MM.1S (cell line): Measurements from ENCODE around the gene KCNMA1.

Experiments used
- EZH2 ChIP-seq: fragments of 300-600 bp; sonication (generic); optimal IDR thresholded peaks from 2 replicates; pipeline ENCODE3; 2017; ENCODE audit warnings: low read depth, mild to moderate bottlenecking, antibody characterized with exemption, low read length, mixed read lengths
- EZH2phosphoT487 ChIP-seq: fragments of 300-600 bp; sonication (generic); IDR thresholded peaks from 2 replicates; pipeline ENCODE4 v1.6.1; 2018; ENCODE audit warnings: antibody characterized with exemption, low read length
- TF ChIP-seq, protein P1 (sequence below): fragments of 300-600 bp; sonication (generic); IDR thresholded peaks from 2 replicates; pipeline ENCODE4 v1.5.1; 2016; ENCODE audit warnings: antibody characterized with exemption, low read length, mixed read lengths

DNA sequence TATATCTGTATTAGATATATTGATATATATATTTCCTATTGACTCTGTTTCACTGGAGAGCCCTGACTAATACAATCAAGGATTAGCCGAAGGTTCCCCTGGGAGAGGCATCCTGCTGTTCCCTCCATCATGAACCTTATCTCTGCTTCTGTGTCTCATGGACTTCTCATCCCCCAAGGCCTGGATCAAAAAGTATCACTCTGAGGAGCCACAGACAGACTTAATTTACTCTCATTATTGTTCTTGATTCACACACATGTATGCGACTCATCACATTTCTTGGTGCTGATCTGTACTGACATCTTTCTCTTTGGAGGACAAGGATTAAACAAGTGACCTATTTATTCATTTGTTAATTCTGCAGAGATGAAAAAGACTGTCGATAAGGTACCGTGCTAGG is 550.2 kb downstream of the KCNMA1 start:
- TF ChIP-seq, protein P1, sequence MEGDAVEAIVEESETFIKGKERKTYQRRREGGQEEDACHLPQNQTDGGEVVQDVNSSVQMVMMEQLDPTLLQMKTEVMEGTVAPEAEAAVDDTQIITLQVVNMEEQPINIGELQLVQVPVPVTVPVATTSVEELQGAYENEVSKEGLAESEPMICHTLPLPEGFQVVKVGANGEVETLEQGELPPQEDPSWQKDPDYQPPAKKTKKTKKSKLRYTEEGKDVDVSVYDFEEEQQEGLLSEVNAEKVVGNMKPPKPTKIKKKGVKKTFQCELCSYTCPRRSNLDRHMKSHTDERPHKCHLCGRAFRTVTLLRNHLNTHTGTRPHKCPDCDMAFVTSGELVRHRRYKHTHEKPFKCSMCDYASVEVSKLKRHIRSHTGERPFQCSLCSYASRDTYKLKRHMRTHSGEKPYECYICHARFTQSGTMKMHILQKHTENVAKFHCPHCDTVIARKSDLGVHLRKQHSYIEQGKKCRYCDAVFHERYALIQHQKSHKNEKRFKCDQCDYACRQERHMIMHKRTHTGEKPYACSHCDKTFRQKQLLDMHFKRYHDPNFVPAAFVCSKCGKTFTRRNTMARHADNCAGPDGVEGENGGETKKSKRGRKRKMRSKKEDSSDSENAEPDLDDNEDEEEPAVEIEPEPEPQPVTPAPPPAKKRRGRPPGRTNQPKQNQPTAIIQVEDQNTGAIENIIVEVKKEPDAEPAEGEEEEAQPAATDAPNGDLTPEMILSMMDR = no peak
- TF ChIP-seq EZH2 = no peak
- TF ChIP-seq EZH2phosphoT487 = no peak
